HepG2 (cell line): Measurements from ENCODE around the gene PROM2. TPM values are rescaled to one million over a fixed set of nuclear protein-coding genes. Genes with fewer than 3 reads are reported as not detected.
A peak's percentile ranks its signal among the peaks of the same experiment; 100 is the strongest.

Experiments
- BORCS8-MEF2B ChIP-seq: sonication (generic); formaldehyde crosslinking; IDR thresholded peaks from 2 replicates; pipeline ENCODE4 v1.8.0; 2022; ENCODE audit warnings: mild to moderate bottlenecking, missing genetic modification reagents
- GMEB1 ChIP-seq: sonication (generic); formaldehyde crosslinking; IDR thresholded peaks from 2 replicates; pipeline ENCODE4 v1.5.1; 2020; ENCODE audit warnings: missing genetic modification reagents, mild to moderate bottlenecking, borderline replicate concordance
- HCFC1 ChIP-seq: fragments of 150-350 bp; IDR thresholded peaks from 2 replicates; pipeline ENCODE4 v1.6.1; 2014; ENCODE audit warnings: low read depth, low read length
- IRF1 ChIP-seq: sonication (generic); formaldehyde crosslinking; IDR thresholded peaks from 2 replicates; pipeline ENCODE4 v1.4.0; 2020; ENCODE audit warnings: low read depth, mild to moderate bottlenecking, missing genetic modification reagents
- KDM3A ChIP-seq: IDR thresholded peaks from 2 replicates; pipeline ENCODE4 v1.6.1; 2018; ENCODE audit warnings: low read depth, missing compliant biosample characterization
- NBN ChIP-seq: fragments of 450-650 bp; conservative IDR thresholded peaks from 2 replicates; pipeline ENCODE4 v1.6.1; 2017
- RBM22 ChIP-seq: fragments of 200-400 bp; formaldehyde crosslinking; optimal IDR thresholded peaks from 2 replicates; pipeline ENCODE3; 2017; ENCODE audit warnings: mild to moderate bottlenecking, low read length, moderate library complexity
- RORA ChIP-seq: sonication (generic); formaldehyde crosslinking; IDR thresholded peaks from 2 replicates; pipeline ENCODE4 v1.5.0; 2020; ENCODE audit warnings: mild to moderate bottlenecking, missing genetic modification reagents, moderate library complexity
- SOX6 ChIP-seq, 2 experiments: fragments of 450-650 bp in 1 of 2; sonication (generic) in 1 of 2; formaldehyde crosslinking in 1 of 2; IDR thresholded peaks; 2 replicates each; pipeline versions ENCODE4 v1.4.0 to v1.6.1; 2017 to 2020; ENCODE audit warnings: antibody characterized with exemption in 1 of 2, mild to moderate bottlenecking in 1 of 2, missing genetic modification reagents in 1 of 2
- SP4 ChIP-seq: sonication (generic); formaldehyde crosslinking; IDR thresholded peaks from 2 replicates; pipeline ENCODE4 v1.8.1; 2023; ENCODE audit warnings: mild to moderate bottlenecking, missing genetic modification reagents
- TP53 ChIP-seq: sonication (generic); formaldehyde crosslinking; conservative IDR thresholded peaks from 2 replicates; pipeline ENCODE4 v1.4.0; 2020; ENCODE audit warnings: missing genetic modification reagents
- ZBTB10 ChIP-seq: sonication (generic); formaldehyde crosslinking; IDR thresholded peaks from 2 replicates; pipeline ENCODE4 v1.4.0; 2020; ENCODE audit warnings: missing genetic modification reagents, borderline replicate concordance
- ZNF280D ChIP-seq: sonication (generic); formaldehyde crosslinking; IDR thresholded peaks from 2 replicates; pipeline ENCODE4 v1.5.1; 2020; ENCODE audit warnings: mild to moderate bottlenecking, missing genetic modification reagents
- ZNF589 ChIP-seq: sonication (generic); formaldehyde crosslinking; conservative IDR thresholded peaks from 2 replicates; pipeline ENCODE4 v1.8.0; 2022; ENCODE audit warnings: mild to moderate bottlenecking, moderate library complexity, missing genetic modification reagents
- ZNF609 ChIP-seq: sonication (generic); formaldehyde crosslinking; IDR thresholded peaks from 2 replicates; pipeline ENCODE4 v1.4.0; 2020; ENCODE audit warnings: mild to moderate bottlenecking, missing genetic modification reagents, borderline replicate concordance
- polyA plus RNA-seq, 8 experiments: library from polyadenylated mRNA; depleted of rRNA in 3 of 8; stranded (reverse) in 7 of 8; unstranded in 1 of 8; fragments of >200 nt; fragmentation: Illumina TruSeq in 4 of 8; extraction: Trizol in 4 of 8; gene quantifications; 2 replicates each; pipeline versions ENCODE4 v1.2.1 to v1.2.3, GENCODE V29; 2011 to 2016; ENCODE audit warnings: low read depth in 4 of 8, missing spikeins in 1 of 8, mixed read lengths in 1 of 8; ENCODE audit not compliant: insufficient read depth in 1 of 8
- total RNA-seq, 5 experiments: library from RNA; depleted of rRNA; stranded (reverse); fragments of >200 nt; fragmentation: Illumina TruSeq; extraction: Trizol; gene quantifications; 2 replicates each; pipeline ENCODE4 v1.2.3, GENCODE V29; 2016; ENCODE audit warnings: low read depth in 1 of 5

The PROM2 gene
- total and polyA plus RNA-seq, 2 of the 13 experiments (the other 11 are each of a cell fraction or from before 2014, with no cell fraction given): not detected

- TF ChIP-seq ZNF609 (CRISPR knock-in tag): no peak
- TF ChIP-seq KDM3A: no peak
- TF ChIP-seq SOX6 (IDR thresholded peaks at IDR 0.05): peak; percentile 86
- TF ChIP-seq SOX6 (CRISPR knock-in tag; IDR thresholded peaks at IDR 0.05): no peak
- no peak for TF ChIP-seq RORA
- 0 out of 2 replicates have a peak, but pooled peaks have one; percentile 34 for TF ChIP-seq NBN
- no peak for TF ChIP-seq ZNF589 (CRISPR knock-in tag)
- no peak for TF ChIP-seq GMEB1 (CRISPR knock-in tag)
- no peak for TF ChIP-seq ZBTB10 (CRISPR knock-in tag)
- TF ChIP-seq BORCS8-MEF2B (CRISPR knock-in tag): no peak
- TF ChIP-seq SP4 (CRISPR knock-in tag): no peak
- TF ChIP-seq IRF1 (CRISPR knock-in tag): no peak
- TF ChIP-seq TP53 (CRISPR knock-in tag): no peak
- no peak for TF ChIP-seq HCFC1
- no peak for TF ChIP-seq ZNF280D (CRISPR knock-in tag)
- no peak for TF ChIP-seq RBM22
Measured at GRCh38 chr2:95325590-95326432, 51.6 kb downstream of the PROM2 start (continued).
